A673 (cell line): ENCODE measurements around the gene GALNT4. TPM values are rescaled to one million over a fixed set of nuclear protein-coding genes. Genes with fewer than 3 reads are reported as not detected.

Experiments
- BruUV-seq: library from RNA; stranded (reverse); fragments of 400-500 nt; replicated peaks from 2 replicates; lab custom pipeline; 2021; lab: Mats Ljungman, UMichigan
- CTCF ChIA-PET: fragments of 300-600 bp; sonication (Branson Sonifier 250); formaldehyde crosslinking; loops from one replicate; lab custom pipeline; 2022; ENCODE audit warnings: antibody characterized with exemption; lab: Charles Lee
- POLR2A ChIA-PET: fragments of 300-600 bp; sonication (Branson Sonifier 250); formaldehyde crosslinking; loops from one replicate; lab custom pipeline; 2022; ENCODE audit warnings: antibody characterized with exemption; ENCODE audit not compliant: low non-redundant PET; lab: Charles Lee
- DNase-seq: peaks from one replicate; pipeline ENCODE4 v3.0.0-alpha.2; 2015; ENCODE audit warnings: low spot score
- H3K27ac ChIP-seq: fragments of 200-600 bp; sonication (generic); 2 replicates; pipeline ENCODE4 v1.5.1; 2016; ENCODE audit warnings: mixed run types, low read depth, mild to moderate bottlenecking, mixed read lengths, antibody characterized with exemption, low read length; ENCODE audit not compliant: poor library complexity, severe bottlenecking
- H3K27me3 ChIP-seq: fragments of 200-600 bp; sonication (generic); replicated peaks from 2 replicates; pipeline ENCODE4 v1.6.1; 2017; ENCODE audit warnings: mixed run types, low read depth, mild to moderate bottlenecking, mixed read lengths, antibody characterized with exemption, low read length; ENCODE audit not compliant: insufficient read depth, poor library complexity
- H3K36me3 ChIP-seq: fragments of 200-600 bp; sonication (generic); 2 replicates; pipeline ENCODE4 v1.6.1; 2016; ENCODE audit warnings: mixed run types, mild to moderate bottlenecking, mixed read lengths, antibody characterized with exemption, low read length; ENCODE audit not compliant: insufficient read depth, poor library complexity, severe bottlenecking
- H3K4me1 ChIP-seq: fragments of 200-600 bp; sonication (generic); 2 replicates; pipeline ENCODE4 v1.6.1; 2017; ENCODE audit warnings: mixed run types, mild to moderate bottlenecking, mixed read lengths, antibody characterized with exemption, low read length; ENCODE audit not compliant: insufficient read depth, poor library complexity, severe bottlenecking
- H3K4me3 ChIP-seq: fragments of 200-600 bp; sonication (generic); 2 replicates; pipeline ENCODE4 v1.5.1; 2016; ENCODE audit warnings: low read depth, mixed run types, mild to moderate bottlenecking, mixed read lengths, low read length; ENCODE audit not compliant: poor library complexity, severe bottlenecking
- H3K9me3 ChIP-seq: fragments of 200-600 bp; sonication (generic); 2 replicates; pipeline ENCODE4 v1.6.1; 2016; ENCODE audit warnings: mixed run types, low read depth, mild to moderate bottlenecking, mixed read lengths, antibody characterized with exemption, low read length; ENCODE audit not compliant: poor library complexity, severe bottlenecking
- CTCF ChIP-seq: fragments of 300-800, 200-600 bp; sonication (generic); conservative IDR thresholded peaks from 2 replicates; pipeline ENCODE4 v1.5.1; 2017; ENCODE audit warnings: low read depth, mild to moderate bottlenecking, antibody characterized with exemption, low read length, moderate library complexity, mixed read lengths
- EZH2 ChIP-seq: fragments of 200-600 bp; sonication (generic); IDR thresholded peaks from 2 replicates; pipeline ENCODE4 v1.6.1; 2017; ENCODE audit warnings: borderline replicate concordance, low read depth, mild to moderate bottlenecking, mixed read lengths, antibody characterized with exemption, low read length; ENCODE audit not compliant: poor library complexity, severe bottlenecking
- intact Hi-C: fragments of 100-400 bp; cut with micrococcal nuclease; formaldehyde crosslinking; loops from one replicate; pipeline ENCODE4 v1.10.0; 2022; ENCODE audit not compliant: unreplicated experiment
- total RNA-seq: library from RNA; stranded (reverse); gene quantifications from 2 replicates; pipeline ENCODE4 v1.2.3, GENCODE V29; 2021

GALNT4 gene
- total RNA-seq, 1 experiment from 2014 or later = 14.3 TPM

DNA sequence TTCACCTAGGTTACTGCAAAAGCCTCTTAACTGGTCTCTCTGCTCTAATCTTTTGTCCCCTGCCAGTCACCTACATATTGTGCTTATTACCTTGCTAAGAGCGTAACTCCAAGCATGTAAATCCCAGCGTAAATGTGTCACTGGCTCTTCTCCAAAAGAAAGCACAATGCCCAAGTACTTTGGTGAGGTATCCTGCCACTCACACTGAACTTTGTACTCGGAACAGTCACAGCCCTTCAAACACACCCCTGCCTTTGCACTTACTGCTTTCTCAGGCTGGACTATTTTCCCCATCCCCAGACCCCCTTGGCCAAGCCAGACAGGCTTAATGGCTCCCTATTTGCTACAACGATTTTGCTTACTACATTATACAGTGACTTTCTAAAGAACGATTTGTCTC, 31.7 kb downstream of the GALNT4 start:
- Histone ChIP-seq H3K4me3 (no peak overlapping the region), H3K27me3 (no peaks in the 10 kb centered on the region), H3K27ac (no peak overlapping the region), H3K36me3 (no peaks in the 10 kb centered on the region), H3K4me1 (no peaks in the 10 kb centered on the region), H3K9me3 (no peaks in the 10 kb centered on the region)
- BruUV-seq = no TSS peak
- intact Hi-C loops = no loop called here
- no peak for TF ChIP-seq EZH2
- TF ChIP-seq CTCF = no peak
- POLR2A ChIA-PET = no interaction called here
- CTCF ChIA-PET = no interaction called here
- no peak for DNase-seq

- intact Hi-C loops = no loop called here
- Histone ChIP-seq H3K36me3 (no peaks in the 10 kb centered on the region), H3K4me3 (no peak overlapping the region), H3K27ac (no peak overlapping the region), H3K27me3 (no peaks in the 10 kb centered on the region), H3K9me3 (no peaks in the 10 kb centered on the region), H3K4me1 (no peaks in the 10 kb centered on the region)
- POLR2A ChIA-PET = no interaction called here
- CTCF ChIA-PET = no interaction called here
- DNase-seq = no peak
- TF ChIP-seq CTCF (no peak), EZH2 (no peak)
- no TSS peak for BruUV-seq
Measured at GRCh38 chr12:89490922-89491321, 33.7 kb downstream of the GALNT4 start.

- H3K27me3 ChIP-seq = no peaks in the 10 kb centered on the region
- ChIA-PET POLR2A (no interaction called here), CTCF (interaction anchor here (0.6 kb wide), 1 partner anchor 207 kb away, joined by 3 read pairs; no protein-coding TSS in a partner anchor)
- no TSS peak for BruUV-seq
- intact Hi-C loops = no loop called here
- H3K4me1 ChIP-seq = peaks cover 9% of the 10 kb centered on the region
- no peak overlapping the region for H3K4me3 ChIP-seq
- H3K36me3 ChIP-seq = no peaks in the 10 kb centered on the region
- no peak overlapping the region for H3K27ac ChIP-seq
- no peaks in the 10 kb centered on the region for H3K9me3 ChIP-seq
- TF ChIP-seq CTCF (no peak), EZH2 (no peak)
- DNase-seq = no peak
Measured at GRCh38 chr12:89486264-89486663, 38.3 kb downstream of the GALNT4 start.
